K562 (cell line): ENCODE data around the gene MRPL19. TPM values are rescaled to one million over a fixed set of nuclear protein-coding genes. Genes with fewer than 3 reads are reported as not detected.

Experiments used
- ATAC-seq: fragments of 200-7000 bp; cut with Tn5 transposase; 3 replicates; pipeline ENCODE4 v1.9.1; 2020; ENCODE audit warnings: moderate library complexity
- BruUV-seq: library from RNA; stranded (reverse); fragments of 400-500 nt; replicated peaks from 2 replicates; lab custom pipeline; 2021; lab: Mats Ljungman, UMichigan
- CTCF ChIA-PET: fragments of 300-600 bp; formaldehyde crosslinking; extraction: SDS; loops from one replicate; lab custom pipeline; 2021; ENCODE audit warnings: low intra/inter-chr PET ratio; lab: Yijun Ruan, JAX
- POLR2A ChIA-PET: fragments of 300-600, 350-650 bp; sonication (Branson Sonifier 250); formaldehyde crosslinking; extraction: SDS; loops from one replicate; lab custom pipeline; 2021; ENCODE audit warnings: antibody characterized with exemption, inconsistent platforms; lab: Yijun Ruan, JAX
- DNase-seq, 4 experiments: peaks; one replicate each; pipeline versions ENCODE4 v3.0.0 to v3.0.0-alpha.2; 2011 to 2018; ENCODE audit warnings: low spot score in 3 of 4, mixed read lengths in 3 of 4; ENCODE audit errors: extremely low read depth in 1 of 4
- FAIRE-seq: peaks from 2 replicates; lab custom pipeline; 2011; peaks lifted over from hg19 to GRCh38; lab: Jason Lieb, UNC
- H2AFZ ChIP-seq: 2 replicates; pipeline ENCODE4 v1.6.0; 2011; ENCODE audit warnings: low read depth, low read length, control low read depth, inconsistent platforms
- H3K27ac ChIP-seq: fragments of 200-600 bp; 3 replicates; pipeline ENCODE4 v1.8.0; 2011; ENCODE audit warnings: low read depth, mild to moderate bottlenecking, control low read depth, inconsistent platforms, low read length, moderate library complexity, mixed read lengths; ENCODE audit errors: extremely low read depth
- H3K27me3 ChIP-seq, 2 experiments: fragments of 300-600 bp in 1 of 2; 2 replicates in 1 of 2; 3 replicates in 1 of 2; pipeline versions ENCODE4 v1.6.0 to v1.8.0; 2011; ENCODE audit warnings: inconsistent platforms in 2 of 2, low read length in 2 of 2, mild to moderate bottlenecking in 1 of 2, mixed read lengths in 1 of 2, moderate library complexity in 1 of 2; ENCODE audit not compliant: control insufficient read depth in 2 of 2, insufficient read depth in 2 of 2
- H3K36me3 ChIP-seq: fragments of 300-600 bp; 3 replicates; pipeline ENCODE4 v1.8.0; 2011; ENCODE audit warnings: mild to moderate bottlenecking, low read length, inconsistent platforms; ENCODE audit not compliant: control insufficient read depth, insufficient read depth
- H3K4me1 ChIP-seq, 2 experiments: fragments of 200-600 bp in 1 of 2; replicated peaks in 1 of 2; 2 replicates in 1 of 2; 3 replicates in 1 of 2; pipeline versions ENCODE4 v1.5.1 to v1.8.0; 2011; ENCODE audit warnings: inconsistent platforms in 2 of 2, low read length in 2 of 2, mild to moderate bottlenecking in 1 of 2, mixed read lengths in 1 of 2, moderate library complexity in 1 of 2; ENCODE audit not compliant: control insufficient read depth in 2 of 2, insufficient read depth in 2 of 2
- H3K4me2 ChIP-seq: 2 replicates; pipeline ENCODE4 v1.6.1; 2011; ENCODE audit warnings: low read length, control low read depth, inconsistent platforms, mixed read lengths; ENCODE audit not compliant: insufficient read depth
- H3K4me3 ChIP-seq: fragments of 200-600 bp; sonication (generic), shearing (Covaris generic); 2 replicates; pipeline ENCODE4 v1.5.1; 2016; ENCODE audit warnings: control low read depth, inconsistent platforms
- H3K79me2 ChIP-seq: fragments of 200-600 bp; 3 replicates; pipeline ENCODE4 v1.8.0; 2011; ENCODE audit warnings: low read length, inconsistent platforms; ENCODE audit not compliant: control insufficient read depth, insufficient read depth
- H3K9ac ChIP-seq, 2 experiments: 2 replicates each; pipeline versions ENCODE4 v1.6.0 to v1.6.1; 2011; ENCODE audit warnings: low read depth in 2 of 2, low read length in 2 of 2, control low read depth in 1 of 2, inconsistent platforms in 1 of 2, mild to moderate bottlenecking in 1 of 2, mixed read lengths in 1 of 2; ENCODE audit not compliant: insufficient read depth in 1 of 2
- H3K9me1 ChIP-seq: one replicate; pipeline ENCODE4 v1.6.0; 2011; ENCODE audit warnings: inconsistent platforms, mild to moderate bottlenecking, low read length, moderate library complexity; ENCODE audit not compliant: control insufficient read depth, insufficient read depth
- H3K9me3 ChIP-seq: replicated peaks from 2 replicates; pipeline ENCODE4 v1.5.1; 2011; ENCODE audit warnings: low read depth, low read length, inconsistent platforms; ENCODE audit not compliant: control insufficient read depth, insufficient read depth
- H4K20me1 ChIP-seq: replicated peaks from 2 replicates; pipeline ENCODE4 v1.6.1; 2011; ENCODE audit warnings: low read length, inconsistent platforms, mixed read lengths; ENCODE audit not compliant: control insufficient read depth, insufficient read depth
- ARID1B ChIP-seq: fragments of 450-650 bp; IDR thresholded peaks from 2 replicates; pipeline ENCODE4 v1.6.1; 2016; ENCODE audit warnings: antibody characterized with exemption, mild to moderate bottlenecking, inconsistent platforms
- FOS ChIP-seq: IDR thresholded peaks from 3 replicates; pipeline ENCODE4 v1.6.1; 2011; ENCODE audit not compliant: insufficient read length; ENCODE audit errors: extremely low read depth
- HMGN3 ChIP-seq: IDR thresholded peaks from 2 replicates; pipeline ENCODE4 v1.6.1; 2011; ENCODE audit warnings: borderline replicate concordance, low read depth, mild to moderate bottlenecking, mixed read lengths, low read length; ENCODE audit not compliant: insufficient read length; ENCODE audit errors: extremely low read depth
- MCM2 ChIP-seq: fragments of 450-650 bp; IDR thresholded peaks from 2 replicates; pipeline ENCODE4 v1.6.1; 2017; ENCODE audit warnings: low read depth, mild to moderate bottlenecking
- POLR2B ChIP-seq: fragments of 450-650 bp; IDR thresholded peaks from 2 replicates; pipeline ENCODE4 v1.6.1; 2018; ENCODE audit warnings: low read depth; ENCODE audit not compliant: partially characterized antibody
- RNF2 ChIP-seq: sonication (generic); IDR thresholded peaks from 2 replicates; pipeline ENCODE4 v1.6.1; 2016
- SIN3B ChIP-seq: fragments of 450-650 bp; IDR thresholded peaks from 2 replicates; pipeline ENCODE4 v1.6.1; 2017; ENCODE audit warnings: low read depth, mild to moderate bottlenecking, moderate library complexity
- TAF9B ChIP-seq: fragments of 450-650 bp; IDR thresholded peaks from 2 replicates; pipeline ENCODE4 v1.6.1; 2018; ENCODE audit warnings: mild to moderate bottlenecking; ENCODE audit not compliant: partially characterized antibody
- TGIF2 ChIP-seq: sonication (generic); formaldehyde crosslinking; IDR thresholded peaks from 2 replicates; pipeline ENCODE4 v1.8.1; 2022; ENCODE audit warnings: mild to moderate bottlenecking, missing genetic modification reagents, moderate library complexity
- ZNF232 ChIP-seq: sonication (generic); formaldehyde crosslinking; IDR thresholded peaks from 2 replicates; pipeline ENCODE4 v1.8.0; 2022; ENCODE audit warnings: mild to moderate bottlenecking, missing genetic modification reagents
- ZNF589 ChIP-seq: fragments of 200-800 bp; sonication (Bioruptor generic); IDR thresholded peaks from 2 replicates; pipeline ENCODE4 v1.6.1; 2016; ENCODE audit warnings: low read depth, missing genetic modification characterization, missing compliant biosample characterization
- WGBS: fragments of 100-300 bp; shearing (Covaris generic); methylation state at CpG from one replicate; pipeline ENCODE4 v1.1.6; 2016; ENCODE audit warnings: low coverage, mixed read lengths; ENCODE audit not compliant: insufficient coverage; ENCODE audit errors: missing lambda C conversion rate; 5-methylcytosine and 5-hydroxymethylcytosine counted together
- in situ Hi-C: fragments of 300-500 bp; cut with MboI; formaldehyde crosslinking; loops from 4 replicates; pipeline ENCODE4 v1.15.0; 2018; ENCODE audit warnings: inconsistent platforms, mixed read lengths
- intact Hi-C: fragments of 100-400 bp; cut with micrococcal nuclease; formaldehyde crosslinking; loops from 2 replicates; pipeline ENCODE4 v1.14.2; 2022
- polyA plus RNA-seq, 8 experiments: library from polyadenylated mRNA; depleted of rRNA in 4 of 8; stranded (reverse) in 5 of 8; unstranded in 3 of 8; fragments of >200 nt; fragmentation: Nextera tagmentation in 2 of 8; fragmentation: Illumina TruSeq in 1 of 8; extraction: Ambion mirVana in 2 of 8; extraction: Trizol in 1 of 8; gene quantifications; 2 replicates each; pipeline versions ENCODE4 v1.2.1 to v1.2.3, GENCODE V29; 2011 to 2014; ENCODE audit warnings: inconsistent platforms in 1 of 8, missing spikeins in 1 of 8
- total RNA-seq, 7 experiments: library from RNA; depleted of rRNA in 6 of 7; stranded (reverse); fragments of >200 nt in 6 of 7; fragmentation: Illumina TruSeq in 2 of 7; extraction: Trizol in 2 of 7; gene quantifications; 2 replicates each; pipeline versions ENCODE4 v1.2.1 to v1.2.3, GENCODE V29; 2011 to 2021; ENCODE audit warnings: low replicate concordance in 1 of 7
- TF ChIP-seq, protein P1 (sequence below): IDR thresholded peaks from 2 replicates; pipeline ENCODE4 v1.6.1; 2016; ENCODE audit warnings: missing genetic modification characterization, missing compliant biosample characterization
- TF ChIP-seq, protein P2 (sequence below): fragments of 250-450 bp; sonication (Bioruptor Pico); IDR thresholded peaks from 2 replicates; pipeline ENCODE4 v1.5.0; 2021; ENCODE audit warnings: mild to moderate bottlenecking, moderate library complexity
- TF ChIP-seq, protein P3 (sequence below): fragments of 450-650 bp; formaldehyde crosslinking; IDR thresholded peaks from 2 replicates; pipeline ENCODE4 v1.4.0; 2020; ENCODE audit warnings: mild to moderate bottlenecking, mixed read lengths
- TF ChIP-seq, protein P4 (sequence below): sonication (generic); formaldehyde crosslinking; IDR thresholded peaks from 2 replicates; pipeline ENCODE4 v1.9.0; 2022; ENCODE audit warnings: mild to moderate bottlenecking, missing genetic modification reagents

The MRPL19 gene
- total and polyA plus RNA-seq, 9 of the 15 experiments (the other 6 are each of a cell fraction or from before 2014, with no cell fraction given) = 9.7 to 65.9 (median 56.1) TPM

DNA sequence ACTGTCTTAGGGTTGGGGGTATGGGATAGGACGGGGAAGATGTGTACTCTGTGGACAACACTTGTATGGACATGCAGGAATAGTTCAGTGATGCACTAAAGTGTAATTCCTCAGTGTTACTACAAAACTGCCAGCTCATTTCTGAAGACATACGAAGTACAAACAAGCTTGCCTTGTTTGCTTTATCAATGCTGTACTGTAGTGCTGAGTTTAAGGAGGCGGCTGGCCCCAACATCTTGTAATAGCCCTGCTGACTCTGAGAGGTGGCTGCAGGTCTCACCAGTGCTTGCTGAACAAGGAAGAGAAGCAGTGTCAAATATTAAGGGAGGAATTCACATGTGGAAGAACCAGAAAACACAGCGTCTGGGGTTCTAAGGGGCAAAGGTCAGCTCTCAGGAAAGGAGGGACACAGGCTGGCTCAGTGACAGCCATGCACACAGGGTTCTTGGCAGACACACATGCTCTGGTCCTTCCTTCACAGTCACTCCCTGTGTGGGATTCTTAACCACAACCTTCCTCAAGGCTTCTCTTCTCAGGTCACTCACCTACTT lies 46.0 kb upstream of the MRPL19 start:
- ChIA-PET POLR2A (interaction anchor here (0.6 kb wide), 1 partner anchor 24 kb away, joined by 3 read pairs; no protein-coding TSS in a partner anchor), CTCF (no interaction called here)
- FAIRE-seq (no peak), DNase-seq (no peak), ATAC-seq (no peak)
- Histone ChIP-seq H3K4me2 (no peak overlapping the region), H3K79me2 (no peaks in the 10 kb centered on the region), H3K36me3 (no peaks in the 10 kb centered on the region), H3K4me3 (no peak overlapping the region), H3K27ac (no peak overlapping the region), H4K20me1 (no peaks in the 10 kb centered on the region), H3K9me1 (no peaks in the 10 kb centered on the region), H3K9ac (no peak overlapping the region), H2AFZ (no peak overlapping the region), H3K4me1 (peaks cover 0 to 6% of the 10 kb centered on the region in 2 experiments; a peak in 1 of 5 replicates), H3K27me3 (0 out of 5 replicates have a peak, but pooled peaks cover 0 to under 1% of the 10 kb centered on the region in 2 experiments), H3K9me3 (no peaks in the 10 kb centered on the region; the same call in 1 of the 2 replicates)
- no TSS peak for BruUV-seq
- in situ Hi-C loops = loop anchor here (10.0 to 25.0 kb wide), 3 partner anchors 136 to 888 kb away; no protein-coding TSS in a partner anchor
- WGBS = 5% methylated on average over 4 of the region's 4 CpGs
- TF ChIP-seq TAF9B (no peak), ZNF232 (CRISPR knock-in tag) (no peak), ZNF589 (CRISPR knock-in tag) (no peak), HMGN3 (no peak), SIN3B (no peak), MCM2 (no peak), ARID1B (no peak), TGIF2 (no peak), POLR2B (no peak), FOS (no peak), RNF2 (no peak)
- TF ChIP-seq, protein P1, sequence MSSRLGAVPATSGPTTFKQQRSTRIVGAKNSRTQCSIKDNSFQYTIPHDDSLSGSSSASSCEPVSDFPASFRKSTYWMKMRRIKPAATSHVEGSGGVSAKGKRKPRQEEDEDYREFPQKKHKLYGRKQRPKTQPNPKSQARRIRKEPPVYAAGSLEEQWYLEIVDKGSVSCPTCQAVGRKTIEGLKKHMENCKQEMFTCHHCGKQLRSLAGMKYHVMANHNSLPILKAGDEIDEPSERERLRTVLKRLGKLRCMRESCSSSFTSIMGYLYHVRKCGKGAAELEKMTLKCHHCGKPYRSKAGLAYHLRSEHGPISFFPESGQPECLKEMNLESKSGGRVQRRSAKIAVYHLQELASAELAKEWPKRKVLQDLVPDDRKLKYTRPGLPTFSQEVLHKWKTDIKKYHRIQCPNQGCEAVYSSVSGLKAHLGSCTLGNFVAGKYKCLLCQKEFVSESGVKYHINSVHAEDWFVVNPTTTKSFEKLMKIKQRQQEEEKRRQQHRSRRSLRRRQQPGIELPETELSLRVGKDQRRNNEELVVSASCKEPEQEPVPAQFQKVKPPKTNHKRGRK = no peak
- TF ChIP-seq, protein P2, sequence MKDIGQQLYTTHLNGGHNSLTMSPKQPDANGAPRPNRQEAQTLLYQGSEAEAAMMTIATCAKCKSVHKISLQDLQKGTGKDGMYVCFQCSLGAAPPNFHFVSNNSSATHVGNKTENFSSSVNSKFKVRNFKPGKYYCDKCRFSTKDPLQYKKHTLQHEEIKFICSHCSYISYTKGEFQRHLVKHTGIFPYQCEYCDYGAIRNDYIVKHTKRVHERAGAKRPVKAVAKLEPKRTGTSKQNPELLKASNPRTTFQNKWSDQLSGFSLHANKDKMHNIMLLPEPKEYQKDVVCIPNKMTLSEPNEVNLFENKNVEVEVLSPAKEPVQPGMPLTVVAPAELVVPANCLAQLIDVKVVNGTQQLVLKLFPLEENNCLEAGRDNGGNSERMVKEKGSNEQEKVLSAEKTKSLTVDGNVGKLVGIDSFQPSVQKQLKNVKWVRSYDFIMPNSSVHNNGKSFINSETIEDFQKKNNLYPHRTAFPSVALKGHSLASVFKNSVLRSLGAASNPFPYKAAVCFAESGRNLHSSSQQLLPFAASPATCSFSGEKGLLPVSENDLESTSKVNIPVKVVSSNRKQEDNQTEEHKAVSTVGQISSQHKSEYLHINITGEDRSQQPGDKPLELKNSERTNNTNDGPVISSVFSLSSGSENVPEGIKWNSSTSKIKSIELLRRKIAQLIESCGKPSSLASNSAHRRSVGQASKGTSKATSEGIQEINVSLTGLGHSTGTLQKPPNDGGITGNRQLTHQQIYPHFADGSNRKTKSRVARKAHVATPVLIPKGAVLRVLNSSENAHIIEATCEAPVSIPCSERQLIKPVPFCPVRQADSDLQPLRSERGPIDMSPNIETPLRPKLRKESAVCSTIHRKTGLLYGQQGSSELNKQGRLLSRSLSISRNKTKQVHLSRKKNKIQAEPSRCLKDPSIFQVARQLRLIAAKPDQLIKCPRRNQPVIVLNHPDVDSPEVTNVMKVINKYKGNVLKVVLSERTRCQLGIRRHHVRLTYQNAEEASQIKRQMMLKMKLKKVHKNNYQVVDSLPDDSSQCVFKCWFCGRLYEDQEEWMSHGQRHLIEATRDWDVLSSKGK (CRISPR knock-in tag) = no peak
- TF ChIP-seq, protein P3, sequence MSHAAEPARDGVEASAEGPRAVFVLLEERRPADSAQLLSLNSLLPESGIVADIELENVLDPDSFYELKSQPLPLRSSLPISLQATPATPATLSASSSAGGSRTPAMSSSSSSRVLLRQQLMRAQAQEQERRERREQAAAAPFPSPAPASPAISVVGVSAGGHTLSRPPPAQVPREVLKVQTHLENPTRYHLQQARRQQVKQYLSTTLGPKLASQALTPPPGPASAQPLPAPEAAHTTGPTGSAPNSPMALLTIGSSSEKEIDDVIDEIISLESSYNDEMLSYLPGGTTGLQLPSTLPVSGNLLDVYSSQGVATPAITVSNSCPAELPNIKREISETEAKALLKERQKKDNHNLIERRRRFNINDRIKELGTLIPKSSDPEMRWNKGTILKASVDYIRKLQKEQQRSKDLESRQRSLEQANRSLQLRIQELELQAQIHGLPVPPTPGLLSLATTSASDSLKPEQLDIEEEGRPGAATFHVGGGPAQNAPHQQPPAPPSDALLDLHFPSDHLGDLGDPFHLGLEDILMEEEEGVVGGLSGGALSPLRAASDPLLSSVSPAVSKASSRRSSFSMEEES (CRISPR knock-in tag) = no peak
- TF ChIP-seq, protein P4, sequence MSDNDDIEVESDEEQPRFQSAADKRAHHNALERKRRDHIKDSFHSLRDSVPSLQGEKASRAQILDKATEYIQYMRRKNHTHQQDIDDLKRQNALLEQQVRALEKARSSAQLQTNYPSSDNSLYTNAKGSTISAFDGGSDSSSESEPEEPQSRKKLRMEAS = no peak
- intact Hi-C loops = loop anchor here (10.0 kb wide), 2 partner anchors 286 to 526 kb away; no protein-coding TSS in a partner anchor
